Liver (tissue), 9 donors: Measurements from ENCODE around the gene EML6. TPM values are rescaled to one million over a fixed set of nuclear protein-coding genes. Genes with fewer than 3 reads are reported as not detected.
A peak's percentile ranks its signal among the peaks of the same experiment; 100 is the strongest.

Source experiments
- DNase-seq: peaks from one replicate; pipeline ENCODE4 v3.0.0-alpha.2; 2017; ENCODE audit warnings: low spot score
- H3K27ac ChIP-seq, 2 donors: one replicate each; pipeline ENCODE4 v1.7.0; 2013; ENCODE audit warnings: inconsistent platforms in 2 of 2, low read length in 2 of 2, control low read depth in 1 of 2, low read depth in 1 of 2, mild to moderate bottlenecking in 1 of 2
- H3K27me3 ChIP-seq, 4 donors: one replicate each; pipeline versions ENCODE4 v1.6.1 to v1.7.0; 2013; ENCODE audit warnings: low read length in 3 of 4, inconsistent platforms in 1 of 4, mild to moderate bottlenecking in 1 of 4, moderate library complexity in 1 of 4; ENCODE audit not compliant: control insufficient read depth in 4 of 4, insufficient read depth in 4 of 4
- H3K36me3 ChIP-seq, 4 donors: one replicate each; pipeline versions ENCODE4 v1.6.1 to v1.7.0; 2013; ENCODE audit warnings: low read length in 3 of 4, mild to moderate bottlenecking in 3 of 4, low read depth in 1 of 4, moderate library complexity in 1 of 4; ENCODE audit not compliant: control insufficient read depth in 4 of 4, insufficient read depth in 3 of 4
- H3K4me1 ChIP-seq, 4 donors: one replicate each; pipeline versions ENCODE4 v1.6.1 to v1.7.0; 2013; ENCODE audit warnings: low read length in 3 of 4, mild to moderate bottlenecking in 3 of 4, moderate library complexity in 1 of 4; ENCODE audit not compliant: control insufficient read depth in 4 of 4, insufficient read depth in 4 of 4
- H3K4me3 ChIP-seq, 3 donors: one replicate each; pipeline versions ENCODE4 v1.6.1 to v1.7.0; 2013; ENCODE audit warnings: low read length in 3 of 3, control low read depth in 1 of 3, low read depth in 1 of 3, mild to moderate bottlenecking in 1 of 3
- H3K9ac ChIP-seq, 2 donors: one replicate each; pipeline ENCODE4 v1.7.0; 2013; ENCODE audit warnings: low read length in 2 of 2, mild to moderate bottlenecking in 2 of 2, moderate library complexity in 2 of 2, control low read depth in 1 of 2, low read depth in 1 of 2
- H3K9me3 ChIP-seq, 4 donors: one replicate each; pipeline versions ENCODE4 v1.6.1 to v1.7.0; 2013; ENCODE audit warnings: low read length in 3 of 4; ENCODE audit not compliant: control insufficient read depth in 4 of 4
- EGR1 ChIP-seq, 2 donors: IDR thresholded peaks; 2 replicates each; pipeline ENCODE4 v1.6.1; 2016 to 2018; ENCODE audit warnings: antibody characterized with exemption in 2 of 2, low read depth in 2 of 2
- HNF4A ChIP-seq, 2 donors: conservative IDR thresholded peaks; 2 replicates each; pipeline ENCODE4 v1.6.1; 2016; ENCODE audit warnings: antibody characterized with exemption in 2 of 2, mild to moderate bottlenecking in 2 of 2
- HNF4G ChIP-seq: IDR thresholded peaks from 2 replicates; pipeline ENCODE4 v1.6.1; 2016; ENCODE audit warnings: antibody characterized with exemption
- RAD21 ChIP-seq, 2 donors: IDR thresholded peaks; 2 replicates each; pipeline ENCODE4 v1.6.1; 2016; ENCODE audit warnings: antibody characterized with exemption in 2 of 2, mild to moderate bottlenecking in 2 of 2
- SP1 ChIP-seq: IDR thresholded peaks from 2 replicates; pipeline ENCODE4 v1.6.1; 2018; ENCODE audit warnings: antibody characterized with exemption, mild to moderate bottlenecking
- TAF1 ChIP-seq: conservative IDR thresholded peaks from 2 replicates; pipeline ENCODE4 v1.6.1; 2016; ENCODE audit warnings: antibody characterized with exemption, mild to moderate bottlenecking
- WGBS: extraction: QIAGEN DNeasy Blood & Tissue Kit; methylation state at CpG from one replicate; pipeline ENCODE4 v1.1.7; 2013; 5-methylcytosine and 5-hydroxymethylcytosine counted together
- polyA plus RNA-seq, 2 donors: library from polyadenylated mRNA; stranded (reverse) in 1 of 2; unstranded in 1 of 2; fragments of 200-250 nt in 1 of 2; fragments of >200 nt in 1 of 2; fragmentation: Nextera tagmentation in 1 of 2; extraction: Ambion mirVana in 1 of 2; gene quantifications; one replicate each; pipeline versions ENCODE4 v1.2.1 to v1.2.3, GENCODE V29; 2013 to 2015
- total RNA-seq, 2 donors: library from RNA; depleted of rRNA; stranded (reverse); fragments of >200 nt; gene quantifications; one replicate each; pipeline ENCODE4 v1.2.3, GENCODE V29; 2014
- TF ChIP-seq, protein P1 (sequence below): fragments of 150-350 bp; IDR thresholded peaks from 2 replicates; pipeline ENCODE4 v1.5.1; 2017; ENCODE audit warnings: improper control_type of control experiment, low read depth, low read length; ENCODE audit not compliant: missing input control
- TF ChIP-seq, protein P2 (sequence below): IDR thresholded peaks from 2 replicates; pipeline ENCODE4 v1.6.1; 2016; ENCODE audit warnings: antibody characterized with exemption
- TF ChIP-seq, protein P3 (sequence below): IDR thresholded peaks from 2 replicates; pipeline ENCODE4 v1.6.1; 2016; ENCODE audit warnings: antibody characterized with exemption
- donor health status: healthy.
- donor health status: healthy.
- donor health status: healthy.
- donor health status: healthy.
- donor health status: healthy.

EML6 gene
- total and polyA plus RNA-seq, 4 donors = 0.33 to 3.0 (median 1.4) TPM

DNA sequence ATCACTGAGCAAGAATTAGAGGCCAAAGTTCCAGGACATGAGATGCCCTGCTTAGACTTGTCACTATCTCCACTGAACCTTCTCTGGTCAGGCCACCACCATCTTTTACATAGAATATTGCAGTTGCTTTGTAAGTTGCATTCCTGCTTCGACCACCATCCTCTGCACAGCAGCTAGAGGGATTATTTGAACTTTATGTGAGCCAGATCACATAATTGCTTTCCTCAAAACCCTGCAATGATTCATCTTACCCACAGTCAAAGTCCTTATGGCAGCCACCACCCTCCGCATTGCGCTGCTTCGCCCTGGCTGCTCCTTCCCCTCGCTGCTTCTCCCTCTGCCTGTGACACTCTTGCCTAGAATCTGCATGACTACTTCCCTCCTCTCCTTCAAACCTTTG, 111.3 kb downstream of the EML6 start:
- WGBS = 95% methylated on average over 5 of the region's 5 CpGs
- TF ChIP-seq, protein P1, sequence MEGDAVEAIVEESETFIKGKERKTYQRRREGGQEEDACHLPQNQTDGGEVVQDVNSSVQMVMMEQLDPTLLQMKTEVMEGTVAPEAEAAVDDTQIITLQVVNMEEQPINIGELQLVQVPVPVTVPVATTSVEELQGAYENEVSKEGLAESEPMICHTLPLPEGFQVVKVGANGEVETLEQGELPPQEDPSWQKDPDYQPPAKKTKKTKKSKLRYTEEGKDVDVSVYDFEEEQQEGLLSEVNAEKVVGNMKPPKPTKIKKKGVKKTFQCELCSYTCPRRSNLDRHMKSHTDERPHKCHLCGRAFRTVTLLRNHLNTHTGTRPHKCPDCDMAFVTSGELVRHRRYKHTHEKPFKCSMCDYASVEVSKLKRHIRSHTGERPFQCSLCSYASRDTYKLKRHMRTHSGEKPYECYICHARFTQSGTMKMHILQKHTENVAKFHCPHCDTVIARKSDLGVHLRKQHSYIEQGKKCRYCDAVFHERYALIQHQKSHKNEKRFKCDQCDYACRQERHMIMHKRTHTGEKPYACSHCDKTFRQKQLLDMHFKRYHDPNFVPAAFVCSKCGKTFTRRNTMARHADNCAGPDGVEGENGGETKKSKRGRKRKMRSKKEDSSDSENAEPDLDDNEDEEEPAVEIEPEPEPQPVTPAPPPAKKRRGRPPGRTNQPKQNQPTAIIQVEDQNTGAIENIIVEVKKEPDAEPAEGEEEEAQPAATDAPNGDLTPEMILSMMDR = no peak
- TF ChIP-seq HNF4G = no peak
- TF ChIP-seq EGR1 (IDR thresholded peaks at IDR 0.05; ENCODE audit: low read depth in 2 of 2) = no peak
- no peak for TF ChIP-seq HNF4A (conservative IDR thresholded peaks at IDR 0.05)
- no peak for TF ChIP-seq TAF1
- TF ChIP-seq, protein P2, sequence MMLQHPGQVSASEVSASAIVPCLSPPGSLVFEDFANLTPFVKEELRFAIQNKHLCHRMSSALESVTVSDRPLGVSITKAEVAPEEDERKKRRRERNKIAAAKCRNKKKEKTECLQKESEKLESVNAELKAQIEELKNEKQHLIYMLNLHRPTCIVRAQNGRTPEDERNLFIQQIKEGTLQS = no peak
- Histone ChIP-seq H3K27ac (no peak overlapping the region), H3K36me3 (no peaks in the 10 kb centered on the region), H3K27me3 (no peaks in the 10 kb centered on the region), H3K4me3 (no peak overlapping the region), H3K9ac (no peak overlapping the region), H3K9me3 (no peaks in the 10 kb centered on the region), H3K4me1 (peaks cover 0 to 4% (median 0%) of the 10 kb centered on the region in 4 donors)
- DNase-seq = no peak

- Histone ChIP-seq H3K36me3 (no peaks in the 10 kb centered on the region), H3K9me3 (no peaks in the 10 kb centered on the region), H3K27me3 (no peaks in the 10 kb centered on the region), H3K4me1 (peaks cover 0 to 4% (median 0%) of the 10 kb centered on the region in 4 donors), H3K4me3 (no peak overlapping the region), H3K9ac (no peak overlapping the region), H3K27ac (no peak overlapping the region)
- TF ChIP-seq, protein P1 = no peak
- 84% methylated on average over 4 of the region's 4 CpGs for WGBS
- no peak for DNase-seq
Observed at GRCh38 chr2:54836477-54836876, 113.0 kb downstream of the EML6 start.

DNA sequence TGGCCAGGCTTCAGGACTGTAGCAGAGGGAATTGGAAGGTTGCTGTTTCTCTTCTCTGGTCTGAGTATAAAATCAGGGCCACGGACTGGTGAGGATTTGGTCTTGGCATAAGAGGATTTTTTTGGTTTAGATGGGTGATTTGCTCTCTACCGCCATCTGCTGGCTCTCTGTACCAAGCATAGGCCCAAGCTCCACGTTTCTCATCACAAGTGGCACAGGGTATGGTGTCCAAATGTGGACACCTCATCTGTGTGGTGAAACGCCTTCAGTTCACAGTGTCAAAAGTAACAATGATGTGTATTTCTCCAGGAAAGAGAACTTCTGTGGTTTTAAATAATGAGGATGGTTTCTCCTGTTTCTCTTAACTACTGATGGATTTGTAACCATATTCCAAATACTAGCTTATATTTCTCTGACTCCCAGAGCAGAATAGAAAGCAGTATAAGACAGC, 115.1 kb downstream of the EML6 start:
- peaks cover 0 to 4% (median 0%) of the 10 kb centered on the region in 4 donors for H3K4me1 ChIP-seq
- no peak overlapping the region for H3K9ac ChIP-seq
- H3K27me3 ChIP-seq = no peaks in the 10 kb centered on the region
- H3K36me3 ChIP-seq = no peaks in the 10 kb centered on the region
- peak; percentile 73 for DNase-seq
- H3K4me3 ChIP-seq = no peak overlapping the region
- H3K9me3 ChIP-seq = no peaks in the 10 kb centered on the region
- 4% methylated on average over 4 of the region's 4 CpGs for WGBS
- no peak overlapping the region for H3K27ac ChIP-seq
- TF ChIP-seq, protein P1 = peak; percentile 86
- TF ChIP-seq, protein P3, sequence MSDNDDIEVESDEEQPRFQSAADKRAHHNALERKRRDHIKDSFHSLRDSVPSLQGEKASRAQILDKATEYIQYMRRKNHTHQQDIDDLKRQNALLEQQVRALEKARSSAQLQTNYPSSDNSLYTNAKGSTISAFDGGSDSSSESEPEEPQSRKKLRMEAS = peak; percentile 8
- TF ChIP-seq, protein P2 = no peak
- TF ChIP-seq RAD21 (IDR thresholded peaks at IDR 0.05) = peak; percentile 80 to 91
- TF ChIP-seq SP1 = peak; percentile 5
